HepG2 (cell line): ENCODE measurements around the gene NEDD1. TPM values are rescaled to one million over a fixed set of nuclear protein-coding genes. Genes with fewer than 3 reads are reported as not detected.

ENCODE experiments used
- ATAC-seq: fragments of 200-7000 bp; cut with Tn5 transposase; 3 replicates; pipeline ENCODE4 v1.9.1; 2020; ENCODE audit warnings: mild to moderate bottlenecking, moderate library complexity
- BruUV-seq: library from RNA; stranded (reverse); fragments of 400-500 nt; replicated peaks from 2 replicates; lab custom pipeline; 2021; lab: Mats Ljungman, UMichigan
- CTCF ChIA-PET: fragments of 300-600 bp; formaldehyde crosslinking; extraction: SDS; loops from one replicate; lab custom pipeline; 2021; ENCODE audit warnings: low total read pairs, inconsistent platforms, low intra/inter-chr PET ratio; lab: Yijun Ruan, JAX
- POLR2A ChIA-PET: fragments of 350-600 bp; sonication (Branson Sonifier 250); formaldehyde crosslinking; loops from one replicate; lab custom pipeline; 2020; ENCODE audit warnings: antibody characterized with exemption, inconsistent platforms; lab: Yijun Ruan, JAX
- DNase-seq: peaks from one replicate; pipeline ENCODE4 v3.0.0-alpha.2; 2015; ENCODE audit warnings: low spot score
- FAIRE-seq: peaks from 3 replicates; lab custom pipeline; 2011; peaks lifted over from hg19 to GRCh38; lab: Jason Lieb, UNC
- H2AFZ ChIP-seq: one replicate; pipeline ENCODE4 v1.6.1; 2011; ENCODE audit warnings: low read length, inconsistent platforms
- H3K27ac ChIP-seq: fragments of 300-600 bp; 3 replicates; pipeline ENCODE4 v1.8.0; 2011; ENCODE audit warnings: mixed run types, mild to moderate bottlenecking, mixed read lengths, low read length, inconsistent platforms; ENCODE audit not compliant: insufficient read depth; ENCODE audit errors: extremely low read length
- H3K27me3 ChIP-seq, 2 experiments: fragments of 200-600 bp in 1 of 2; 2 replicates in 1 of 2; 3 replicates in 1 of 2; pipeline versions ENCODE4 v1.6.0 to v1.8.0; 2011; ENCODE audit warnings: low read length in 2 of 2, mild to moderate bottlenecking in 2 of 2, moderate library complexity in 2 of 2, inconsistent platforms in 1 of 2; ENCODE audit not compliant: insufficient read depth in 2 of 2, control insufficient read depth in 1 of 2
- H3K36me3 ChIP-seq, 2 experiments: fragments of 200-600 bp in 1 of 2; replicated peaks in 1 of 2; 2 replicates in 1 of 2; 3 replicates in 1 of 2; pipeline versions ENCODE4 v1.5.1 to v1.8.0; 2011; ENCODE audit warnings: low read length in 2 of 2, inconsistent platforms in 1 of 2; ENCODE audit not compliant: insufficient read depth in 2 of 2, control insufficient read depth in 1 of 2
- H3K4me1 ChIP-seq: 2 replicates; pipeline ENCODE4 v1.5.1; 2012; ENCODE audit warnings: low read length, inconsistent platforms; ENCODE audit not compliant: insufficient read depth
- H3K4me2 ChIP-seq: 2 replicates; pipeline ENCODE4 v1.6.0; 2011; ENCODE audit warnings: low read depth, low read length, inconsistent platforms
- H3K4me3 ChIP-seq, 3 experiments: fragments of 200-600 bp in 1 of 3; sonication (generic), shearing (Covaris generic) in 1 of 3; replicated peaks in 1 of 3; 2 replicates each; pipeline ENCODE4 v1.5.1; 2011 to 2016; ENCODE audit warnings: low read length in 3 of 3, inconsistent platforms in 2 of 3, low read depth in 2 of 3, mild to moderate bottlenecking in 2 of 3, control low read depth in 1 of 3, mixed read lengths in 1 of 3; ENCODE audit not compliant: insufficient read depth in 1 of 3
- H3K79me2 ChIP-seq: one replicate; pipeline ENCODE4 v1.6.1; 2011; ENCODE audit warnings: low read length, inconsistent platforms; ENCODE audit not compliant: insufficient read depth
- H3K9ac ChIP-seq: 2 replicates; pipeline ENCODE4 v1.6.0; 2011; ENCODE audit warnings: mild to moderate bottlenecking, low read depth, low read length, inconsistent platforms; ENCODE audit not compliant: insufficient read depth
- H3K9me3 ChIP-seq: 2 replicates; pipeline ENCODE4 v1.5.1; 2012; ENCODE audit warnings: mild to moderate bottlenecking, low read length
- H4K20me1 ChIP-seq: 2 replicates; pipeline ENCODE4 v1.6.0; 2011; ENCODE audit warnings: inconsistent platforms, mild to moderate bottlenecking, low read length, moderate library complexity; ENCODE audit not compliant: insufficient read depth
- ARID2 ChIP-seq: sonication (generic); formaldehyde crosslinking; IDR thresholded peaks from 2 replicates; pipeline ENCODE4 v1.8.1; 2022; ENCODE audit warnings: mild to moderate bottlenecking, missing genetic modification reagents, borderline replicate concordance
- FOXK2 ChIP-seq: fragments of 450-650 bp; IDR thresholded peaks from 2 replicates; pipeline ENCODE4 v1.6.1; 2016
- FOXO1 ChIP-seq: sonication (generic); formaldehyde crosslinking; IDR thresholded peaks from 2 replicates; pipeline ENCODE4 v1.4.0; 2020; ENCODE audit warnings: missing genetic modification reagents
- GABPB1 ChIP-seq: IDR thresholded peaks from 2 replicates; pipeline ENCODE4 v1.6.1; 2016; ENCODE audit warnings: mild to moderate bottlenecking, missing genetic modification reagents, moderate library complexity, missing compliant biosample characterization
- KDM5B ChIP-seq: sonication (generic); formaldehyde crosslinking; IDR thresholded peaks from 2 replicates; pipeline ENCODE4 v1.4.0; 2020; ENCODE audit warnings: missing genetic modification reagents, mild to moderate bottlenecking, borderline replicate concordance
- NCOA2 ChIP-seq: sonication (generic); formaldehyde crosslinking; IDR thresholded peaks from 2 replicates; pipeline ENCODE4 v1.8.0; 2022; ENCODE audit warnings: inconsistent platforms
- NR2C2 ChIP-seq: sonication (generic); formaldehyde crosslinking; IDR thresholded peaks from 2 replicates; pipeline ENCODE4 v1.4.0; 2020; ENCODE audit warnings: missing genetic modification reagents, mild to moderate bottlenecking, moderate library complexity, borderline replicate concordance
- SMAD3 ChIP-seq: sonication (generic); formaldehyde crosslinking; IDR thresholded peaks from 2 replicates; pipeline ENCODE4 v1.4.0; 2020; ENCODE audit warnings: missing genetic modification reagents
- SMYD3 ChIP-seq: sonication (generic); formaldehyde crosslinking; IDR thresholded peaks from 2 replicates; pipeline ENCODE4 v1.8.1; 2023; ENCODE audit warnings: mild to moderate bottlenecking, missing genetic modification reagents
- ZFX ChIP-seq: sonication (generic); formaldehyde crosslinking; IDR thresholded peaks from 2 replicates; pipeline ENCODE4 v1.4.0; 2020; ENCODE audit warnings: mild to moderate bottlenecking, low read depth, missing genetic modification reagents, moderate library complexity
- ZNF547 ChIP-seq: sonication (generic); formaldehyde crosslinking; IDR thresholded peaks from 2 replicates; pipeline ENCODE4 v1.5.1; 2020; ENCODE audit warnings: mild to moderate bottlenecking, missing genetic modification reagents
- ZNF660 ChIP-seq: sonication (generic); formaldehyde crosslinking; IDR thresholded peaks from 2 replicates; pipeline ENCODE4 v1.5.1; 2020; ENCODE audit warnings: mild to moderate bottlenecking, low read depth, missing genetic modification reagents, borderline replicate concordance
- ZSCAN12 ChIP-seq: sonication (generic); formaldehyde crosslinking; IDR thresholded peaks from 2 replicates; pipeline ENCODE4 v1.9.0; 2021; ENCODE audit warnings: mild to moderate bottlenecking, missing genetic modification reagents
- WGBS: methylation state at CpG from one replicate; pipeline ENCODE4 v1.1.6; 2017; ENCODE audit warnings: low lambda C conversion rate; 5-methylcytosine and 5-hydroxymethylcytosine counted together
- in situ Hi-C: cut with HindIII; loops from 2 replicates; pipeline ENCODE4 v1.10.0; 2017; ENCODE audit warnings: low pct_unique_long_range_greater_than_20kb; ENCODE audit not compliant: extremely low pct_ligation_motif_present
- intact Hi-C: fragments of 100-400 bp; cut with micrococcal nuclease; formaldehyde crosslinking; loops from one replicate; pipeline ENCODE4 v1.10.0; 2022; ENCODE audit not compliant: unreplicated experiment
- polyA plus RNA-seq, 8 experiments: library from polyadenylated mRNA; depleted of rRNA in 3 of 8; stranded (reverse) in 7 of 8; unstranded in 1 of 8; fragments of >200 nt; fragmentation: Illumina TruSeq in 4 of 8; extraction: Trizol in 4 of 8; gene quantifications; 2 replicates each; pipeline versions ENCODE4 v1.2.1 to v1.2.3, GENCODE V29; 2011 to 2016; ENCODE audit warnings: low read depth in 4 of 8, missing spikeins in 1 of 8, mixed read lengths in 1 of 8; ENCODE audit not compliant: insufficient read depth in 1 of 8
- total RNA-seq, 5 experiments: library from RNA; depleted of rRNA; stranded (reverse); fragments of >200 nt; fragmentation: Illumina TruSeq; extraction: Trizol; gene quantifications; 2 replicates each; pipeline ENCODE4 v1.2.3, GENCODE V29; 2016; ENCODE audit warnings: low read depth in 1 of 5

The NEDD1 gene
- total and polyA plus RNA-seq, 2 of the 13 experiments (the other 11 are each of a cell fraction or from before 2014, with no cell fraction given), result 11.2 to 21.5 TPM

- H3K36me3 ChIP-seq, result no peaks in the 10 kb centered on the region
- H3K4me2 ChIP-seq, result no peak overlapping the region
- no peak overlapping the region for H3K27ac ChIP-seq
- POLR2A ChIA-PET, result no interaction called here
- FAIRE-seq (no peak), ATAC-seq (no peak)
- no peaks in the 10 kb centered on the region for H3K9me3 ChIP-seq
- no peaks in the 10 kb centered on the region for H3K79me2 ChIP-seq
- no peaks in the 10 kb centered on the region for H3K4me1 ChIP-seq
- 0% methylated on average over 1 of the region's 1 CpG for WGBS
- no peak overlapping the region for H3K4me3 ChIP-seq
- TF ChIP-seq ZFX (CRISPR knock-in tag) (no peak), ARID2 (no peak), KDM5B (CRISPR knock-in tag) (no peak), ZSCAN12 (CRISPR knock-in tag) (no peak), FOXO1 (no peak), GABPB1 (CRISPR knock-in tag) (no peak), NCOA2 (no peak), ZNF660 (CRISPR knock-in tag) (no peak), NR2C2 (no peak), SMYD3 (no peak)
- TF ChIP-seq, all 625 proteins: peak for 0
- no peaks in the 10 kb centered on the region for H4K20me1 ChIP-seq
- H3K27me3 ChIP-seq, result 0 out of 5 replicates have a peak, but pooled peaks cover 0 to 4% of the 10 kb centered on the region in 2 experiments
- CTCF ChIA-PET, result no interaction called here
- BruUV-seq, result no TSS peak
- H3K9ac ChIP-seq, result no peak overlapping the region
- in situ Hi-C loops (no loop called here), intact Hi-C loops (loop anchor here (5.0 kb wide), 1 partner anchor 271 kb away; no protein-coding TSS in a partner anchor)
- DNase-seq, result no peak
- H2AFZ ChIP-seq, result no peak overlapping the region
These were observed 48.9 kb upstream of the NEDD1 start for GRCh38 chr12:96858162-96858561.

- ChIA-PET CTCF (no interaction called here), POLR2A (no interaction called here)
- Histone ChIP-seq H3K4me2 (no peak overlapping the region), H3K9me3 (no peaks in the 10 kb centered on the region), H3K4me1 (no peaks in the 10 kb centered on the region), H3K79me2 (no peaks in the 10 kb centered on the region), H3K27me3 (0 out of 5 replicates have a peak, but pooled peaks cover 0 to 4% of the 10 kb centered on the region in 2 experiments), H3K36me3 (no peaks in the 10 kb centered on the region), H3K4me3 (no peak overlapping the region), H3K27ac (no peak overlapping the region), H2AFZ (no peak overlapping the region), H4K20me1 (no peaks in the 10 kb centered on the region), H3K9ac (no peak overlapping the region)
- no TSS peak for BruUV-seq
- no peak for FAIRE-seq
- DNase-seq, result no peak
- in situ Hi-C loops, result no loop called here
- intact Hi-C loops, result no loop called here
- 0% methylated on average over 2 of the region's 2 CpGs for WGBS
- ATAC-seq, result no peak
- TF ChIP-seq FOXK2, result no peak
- no peak for TF ChIP-seq ZNF547 (CRISPR knock-in tag)
- no peak for TF ChIP-seq SMAD3
- TF ChIP-seq, all 625 proteins: peak for 0
These were observed 45.4 kb upstream of the NEDD1 start for GRCh38 chr12:96861656-96862055.
